Measurements from ENCODE around the gene DNAAF8. TPM values are rescaled to one million over a fixed set of nuclear protein-coding genes. Genes with fewer than 3 reads are reported as not detected.

DNAAF8 gene
- total and polyA plus RNA-seq, 8 donors = 0.23 to 1.0 (median 0.58) TPM

DNA sequence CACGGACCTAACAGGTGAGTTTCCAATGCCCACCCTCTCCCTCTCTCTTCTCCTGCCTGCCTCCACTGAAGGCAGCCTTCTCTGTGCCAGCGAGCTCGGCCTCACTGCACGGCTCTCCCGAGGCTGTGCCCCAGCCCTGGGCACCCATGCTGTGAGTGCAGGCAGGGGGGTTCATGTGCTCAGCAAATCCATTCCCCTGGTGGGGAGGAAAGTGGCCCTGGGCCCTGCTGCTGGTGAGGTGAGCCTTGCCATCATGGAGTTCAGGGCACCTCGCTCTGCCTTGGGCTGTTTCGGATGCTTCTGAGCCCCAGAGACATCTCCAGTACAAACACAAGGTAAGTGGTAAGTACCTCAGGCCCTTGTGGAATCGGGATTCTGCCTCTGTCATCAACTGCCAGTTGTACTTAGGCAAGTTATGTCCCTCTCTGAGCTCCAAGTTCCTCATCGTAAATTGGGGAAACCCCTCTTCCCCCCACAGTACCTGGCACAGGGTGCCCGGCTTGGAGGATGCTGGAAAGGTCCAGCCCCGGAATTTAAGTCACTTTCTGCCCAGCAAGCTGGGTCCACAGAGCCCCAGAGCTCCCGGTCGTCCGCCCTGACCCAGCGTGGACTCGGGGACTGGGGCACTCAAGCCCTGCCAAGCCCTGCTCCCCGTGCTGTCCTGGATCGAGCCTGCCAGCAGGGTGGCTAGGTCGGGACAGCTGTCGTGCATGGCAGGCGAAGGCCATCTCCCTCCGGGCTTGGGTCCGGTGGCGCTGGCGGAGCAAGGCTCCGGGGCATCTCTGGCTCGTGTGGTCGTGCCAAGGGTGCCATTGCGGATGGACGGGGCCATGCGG lies 41.7 kb upstream of the DNAAF8 start:
- H3K4me1 ChIP-seq = peaks cover 0 to 7% (median 0%) of the 10 kb centered on the region in 3 donors
- ATAC-seq (peak; percentile 3 to 22 (median 14)), FAIRE-seq (no peak), DNase-seq (peak in 3 of 6 donors; percentile 53 to 70 (median 63))
- no peaks in the 10 kb centered on the region for H3K9me3 ChIP-seq
- peak overlapping the region; percentile 47 to 60 (median 51) for H3K27ac ChIP-seq
- intact Hi-C loops (cut with DNase I) = no loop called here
- 20% methylated on average over 29 to 31 of the region's 31 CpGs for WGBS, 2 donors
- peaks cover 0 to 9% (median 4%) of the 10 kb centered on the region in 3 donors for H3K36me3 ChIP-seq
- TF ChIP-seq, protein P1, sequence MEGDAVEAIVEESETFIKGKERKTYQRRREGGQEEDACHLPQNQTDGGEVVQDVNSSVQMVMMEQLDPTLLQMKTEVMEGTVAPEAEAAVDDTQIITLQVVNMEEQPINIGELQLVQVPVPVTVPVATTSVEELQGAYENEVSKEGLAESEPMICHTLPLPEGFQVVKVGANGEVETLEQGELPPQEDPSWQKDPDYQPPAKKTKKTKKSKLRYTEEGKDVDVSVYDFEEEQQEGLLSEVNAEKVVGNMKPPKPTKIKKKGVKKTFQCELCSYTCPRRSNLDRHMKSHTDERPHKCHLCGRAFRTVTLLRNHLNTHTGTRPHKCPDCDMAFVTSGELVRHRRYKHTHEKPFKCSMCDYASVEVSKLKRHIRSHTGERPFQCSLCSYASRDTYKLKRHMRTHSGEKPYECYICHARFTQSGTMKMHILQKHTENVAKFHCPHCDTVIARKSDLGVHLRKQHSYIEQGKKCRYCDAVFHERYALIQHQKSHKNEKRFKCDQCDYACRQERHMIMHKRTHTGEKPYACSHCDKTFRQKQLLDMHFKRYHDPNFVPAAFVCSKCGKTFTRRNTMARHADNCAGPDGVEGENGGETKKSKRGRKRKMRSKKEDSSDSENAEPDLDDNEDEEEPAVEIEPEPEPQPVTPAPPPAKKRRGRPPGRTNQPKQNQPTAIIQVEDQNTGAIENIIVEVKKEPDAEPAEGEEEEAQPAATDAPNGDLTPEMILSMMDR (IDR thresholded peaks at IDR 0.05) = no peak
- H3K27me3 ChIP-seq = no peaks in the 10 kb centered on the region
- H3K4me3 ChIP-seq = peak overlapping the region; percentile 27 to 99 (median 92)

DNA sequence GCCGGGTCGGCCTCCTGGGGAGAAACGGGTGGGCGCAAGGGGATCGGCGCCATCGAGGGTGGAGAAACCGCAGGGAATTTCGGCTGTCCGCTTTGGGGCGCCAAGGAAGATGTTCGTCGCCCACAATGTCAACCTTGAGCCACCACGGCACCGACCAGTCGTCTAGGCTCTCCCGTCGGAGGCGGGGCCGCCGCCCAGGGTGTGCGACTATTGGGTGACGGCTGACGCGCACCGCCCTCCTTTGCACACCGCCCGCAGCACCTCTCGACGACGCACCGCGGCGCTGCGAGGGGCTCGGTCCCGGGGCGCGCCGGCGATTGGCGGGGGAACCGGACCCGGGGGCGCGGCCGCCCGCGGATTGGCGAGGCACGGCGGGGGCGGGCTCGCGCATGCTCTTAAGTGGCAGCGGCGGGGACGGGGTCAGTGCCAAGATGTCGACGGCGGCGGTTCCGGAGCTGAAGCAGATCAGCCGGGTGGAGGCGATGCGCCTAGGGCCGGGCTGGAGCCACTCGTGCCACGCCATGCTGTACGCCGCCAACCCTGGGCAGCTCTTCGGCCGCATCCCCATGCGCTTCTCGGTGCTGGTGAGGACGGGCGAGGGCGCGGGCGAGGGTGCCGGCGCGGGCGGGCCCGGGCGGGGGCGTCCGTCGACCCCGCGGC lies 40.9 kb upstream of the DNAAF8 start, which contains the start of gene NUDT16L1:
Gene NUDT16L1 (plus strand): TSS at position 267 of the 660 bp plus-strand sequence. CDS start 165 bp downstream, at position 432.
- Histone ChIP-seq H3K4me3 (peak within 1 kb of the TSS; percentile 88 to 99 (median 96)), H3K27ac (peak within 1 kb of the TSS; percentile 64 to 94 (median 84)), H3K27me3 (no peaks in the 10 kb centered on the region), H3K9me3 (no peaks in the 10 kb centered on the region), H3K4me1 (peaks cover 0 to 7% (median 0%) of the 10 kb centered on the region in 3 donors), H3K36me3 (peaks cover 0 to 16% (median 0%) of the 10 kb centered on the region in 3 donors)
- 0% methylated on average over 60 to 91 of the region's 91 CpGs for WGBS, 2 donors
- FAIRE-seq (no peak), ATAC-seq (peak; percentile 91 to 94 (median 92)), DNase-seq (peak; percentile 95 to 99 (median 97))
- intact Hi-C loops (cut with DNase I) = no loop called here
- TF ChIP-seq, protein P1 (IDR thresholded peaks at IDR 0.05) = no peak

- Histone ChIP-seq H3K36me3 (peaks cover 0 to 23% (median 3%) of the 10 kb centered on the region in 3 donors), H3K4me3 (peak overlapping the region; percentile 88 to 99 (median 96)), H3K27ac (peak overlapping the region; percentile 64 to 94 (median 84)), H3K9me3 (no peaks in the 10 kb centered on the region), H3K4me1 (peaks cover 0 to 7% (median 0%) of the 10 kb centered on the region in 3 donors), H3K27me3 (no peaks in the 10 kb centered on the region)
- intact Hi-C loops (cut with DNase I) = no loop called here
- 1 to 2% methylated on average over 30 to 54 of the region's 54 CpGs for WGBS, 2 donors
- TF ChIP-seq, protein P1 (IDR thresholded peaks at IDR 0.05) = no peak
- FAIRE-seq = no peak
- peak in 5 of 6 donors; percentile 51 to 89 (median 69) for DNase-seq
- peak; percentile 24 to 52 (median 33) for ATAC-seq
Observed at GRCh38 chr16:4693956-4694641, 40.2 kb upstream of the DNAAF8 start.

DNA sequence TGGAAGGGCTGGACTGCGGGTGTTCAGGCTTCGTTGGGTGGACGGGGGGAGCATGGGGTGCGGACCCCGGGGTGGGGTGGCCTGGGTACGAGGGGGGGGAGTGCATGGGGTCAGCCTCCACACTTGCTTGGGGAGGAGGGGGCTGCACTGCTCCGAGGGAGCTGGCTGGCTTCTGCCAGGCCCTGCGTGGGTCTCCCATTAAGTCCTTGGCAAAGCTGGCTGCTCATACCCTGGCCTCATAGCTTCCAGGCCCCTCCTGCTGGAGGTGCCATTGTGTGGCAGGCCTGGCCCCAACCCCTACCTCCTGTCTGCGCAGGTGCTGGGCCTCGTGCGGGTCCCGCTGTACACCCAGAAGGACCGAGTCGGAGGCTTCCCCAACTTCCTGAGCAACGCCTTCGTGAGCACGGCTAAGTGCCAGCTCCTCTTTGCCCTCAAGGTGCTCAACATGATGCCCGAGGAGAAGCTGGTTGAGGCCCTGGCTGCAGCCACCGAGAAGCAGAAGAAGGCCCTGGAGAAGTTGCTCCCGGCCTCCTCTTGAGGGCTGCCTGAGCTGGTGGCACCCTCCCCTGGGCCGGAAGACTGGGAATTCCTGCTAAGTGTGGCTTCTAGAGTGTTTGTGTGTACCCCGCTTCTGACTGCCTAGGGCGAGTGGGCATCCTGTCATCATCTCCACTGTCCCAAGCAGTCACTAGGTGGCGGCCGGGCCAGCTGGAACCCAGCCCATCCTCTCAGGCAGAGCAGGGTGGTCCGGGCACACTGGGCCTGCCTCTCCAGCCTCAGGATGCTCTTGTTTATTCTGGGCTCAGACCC lies 39.5 kb upstream of the DNAAF8 start:
- 57 to 66% methylated on average over 23 to 26 of the region's 26 CpGs for WGBS, 2 donors
- no peaks in the 10 kb centered on the region for H3K27me3 ChIP-seq
- FAIRE-seq (no peak), ATAC-seq (no peak), DNase-seq (peak in 4 of 6 donors; percentile 30 to 82 (median 56))
- H3K27ac ChIP-seq = no peak overlapping the region
- TF ChIP-seq, protein P1 (IDR thresholded peaks at IDR 0.05) = no peak
- peaks cover 0 to 30% (median 3%) of the 10 kb centered on the region in 3 donors for H3K36me3 ChIP-seq
- peak overlapping the region in 2 of 4 donors; percentile 88 to 99 for H3K4me3 ChIP-seq
- no peaks in the 10 kb centered on the region for H3K9me3 ChIP-seq
- peaks cover 0 to 7% (median 0%) of the 10 kb centered on the region in 3 donors for H3K4me1 ChIP-seq
- intact Hi-C loops (cut with DNase I) = no loop called here

Data from pancreas (tissue), 10 donors.